Suprapubic skin (tissue), 3 donors: ENCODE results near the gene WWC1.

Experiments
- CTCF ChIP-seq, 2 donors: fragments of 200-600 bp in 1 of 2; fragments of 450-650 bp in 1 of 2; sonication (generic) in 1 of 2; IDR thresholded peaks; one replicate each; pipeline ENCODE4 v1.5.1; 2016 to 2019; ENCODE audit warnings: antibody characterized with exemption in 2 of 2, mild to moderate bottlenecking in 1 of 2, moderate library complexity in 1 of 2
- EP300 ChIP-seq: sonication (generic); formaldehyde crosslinking; IDR thresholded peaks from one replicate; pipeline ENCODE4 v1.6.1; 2017; ENCODE audit warnings: antibody characterized with exemption
- POLR2A ChIP-seq, 2 donors: fragments of 450-650 bp; IDR thresholded peaks; one replicate each; pipeline ENCODE4 v1.6.1; 2017; ENCODE audit warnings: antibody characterized with exemption in 2 of 2, mild to moderate bottlenecking in 2 of 2, moderate library complexity in 2 of 2

DNA sequence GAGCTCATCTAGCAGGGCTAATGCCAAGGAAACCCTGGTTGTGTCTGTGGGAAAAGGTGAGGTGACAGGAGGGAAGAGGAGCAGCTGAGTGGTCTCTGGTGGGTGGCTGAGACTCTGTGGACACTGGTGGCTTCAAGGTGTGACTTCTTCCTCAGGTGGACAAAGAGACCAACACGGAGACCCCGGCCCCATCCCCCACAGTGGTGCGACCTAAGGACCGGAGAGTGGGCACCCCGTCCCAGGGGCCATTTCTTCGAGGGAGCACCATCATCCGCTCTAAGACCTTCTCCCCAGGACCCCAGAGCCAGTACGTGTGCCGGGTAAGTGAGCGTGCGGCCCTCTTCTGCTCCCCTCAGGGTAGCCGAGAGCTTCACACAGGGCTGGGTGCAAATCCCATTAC is 163.8 kb downstream of the WWC1 start:
- no peak for TF ChIP-seq CTCF (IDR thresholded peaks at IDR 0.05)
- TF ChIP-seq POLR2A (IDR thresholded peaks at IDR 0.05), result no peak
- no peak for TF ChIP-seq EP300
